GM13977 (cell line): ENCODE results near the gene ANTXR2.

Experiments used
- DNase-seq: peaks from one replicate; pipeline ENCODE4 v3.0.0; 2012; ENCODE audit warnings: low spot score
- in situ Hi-C: fragments of 300-500 bp; cut with MboI; formaldehyde crosslinking; loops from one replicate; pipeline ENCODE4 v1.12.0; 2022; ENCODE audit warnings: low sequenced_read_pairs, low pct_unique_long_range_greater_than_20kb, mixed read lengths, inconsistent platforms; ENCODE audit not compliant: unreplicated experiment
- TF ChIP-seq, protein P1 (sequence below): IDR thresholded peaks from 2 replicates; pipeline ENCODE4 v1.5.1; 2012; ENCODE audit warnings: mild to moderate bottlenecking, control low read depth; ENCODE audit not compliant: insufficient read depth; ENCODE audit errors: extremely low read depth, missing control alignments

The ANTXR2 gene

DNA sequence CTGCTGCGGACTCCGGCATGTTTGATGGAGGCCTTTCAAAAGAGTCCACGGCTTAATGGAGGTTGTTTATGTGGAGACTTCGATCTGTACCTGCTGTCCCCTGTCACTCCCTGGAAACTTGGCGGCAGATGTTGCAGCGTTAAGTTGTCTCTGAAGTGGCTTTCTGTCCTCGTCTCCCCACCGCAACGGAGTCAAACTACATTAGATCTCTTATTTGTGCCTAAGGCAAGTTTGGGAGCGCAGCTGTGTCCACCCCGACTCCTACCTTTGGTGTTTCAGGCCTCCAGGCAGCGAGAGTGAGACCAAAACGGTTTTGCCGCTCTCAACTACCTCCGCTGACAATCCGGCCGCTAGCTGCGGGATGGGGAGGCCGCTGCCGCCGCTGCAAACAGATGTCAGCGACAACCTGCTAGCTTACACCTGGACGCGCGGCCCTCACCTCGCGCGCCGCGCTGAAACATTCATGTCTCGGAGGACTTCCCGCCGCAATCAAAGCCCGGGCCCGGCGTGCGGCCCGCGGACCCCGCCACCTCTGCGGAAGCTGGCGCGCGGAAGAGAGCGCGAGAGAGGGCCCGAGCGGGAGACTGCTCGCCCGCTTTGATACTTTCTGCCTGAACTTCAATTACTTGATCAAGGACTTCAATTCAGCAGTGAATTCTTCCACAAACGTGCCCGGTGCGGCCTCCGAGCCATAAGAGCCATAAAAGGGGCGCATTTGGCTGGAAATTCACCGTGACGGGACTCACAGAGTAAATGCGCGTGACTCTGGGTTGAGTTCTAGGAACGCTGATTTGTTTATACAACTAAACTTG is 108.4 kb downstream of the ANTXR2 start:
- DNase-seq: no peak
- TF ChIP-seq, protein P1, sequence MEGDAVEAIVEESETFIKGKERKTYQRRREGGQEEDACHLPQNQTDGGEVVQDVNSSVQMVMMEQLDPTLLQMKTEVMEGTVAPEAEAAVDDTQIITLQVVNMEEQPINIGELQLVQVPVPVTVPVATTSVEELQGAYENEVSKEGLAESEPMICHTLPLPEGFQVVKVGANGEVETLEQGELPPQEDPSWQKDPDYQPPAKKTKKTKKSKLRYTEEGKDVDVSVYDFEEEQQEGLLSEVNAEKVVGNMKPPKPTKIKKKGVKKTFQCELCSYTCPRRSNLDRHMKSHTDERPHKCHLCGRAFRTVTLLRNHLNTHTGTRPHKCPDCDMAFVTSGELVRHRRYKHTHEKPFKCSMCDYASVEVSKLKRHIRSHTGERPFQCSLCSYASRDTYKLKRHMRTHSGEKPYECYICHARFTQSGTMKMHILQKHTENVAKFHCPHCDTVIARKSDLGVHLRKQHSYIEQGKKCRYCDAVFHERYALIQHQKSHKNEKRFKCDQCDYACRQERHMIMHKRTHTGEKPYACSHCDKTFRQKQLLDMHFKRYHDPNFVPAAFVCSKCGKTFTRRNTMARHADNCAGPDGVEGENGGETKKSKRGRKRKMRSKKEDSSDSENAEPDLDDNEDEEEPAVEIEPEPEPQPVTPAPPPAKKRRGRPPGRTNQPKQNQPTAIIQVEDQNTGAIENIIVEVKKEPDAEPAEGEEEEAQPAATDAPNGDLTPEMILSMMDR: no peak
- in situ Hi-C loops: no loop called here

DNA sequence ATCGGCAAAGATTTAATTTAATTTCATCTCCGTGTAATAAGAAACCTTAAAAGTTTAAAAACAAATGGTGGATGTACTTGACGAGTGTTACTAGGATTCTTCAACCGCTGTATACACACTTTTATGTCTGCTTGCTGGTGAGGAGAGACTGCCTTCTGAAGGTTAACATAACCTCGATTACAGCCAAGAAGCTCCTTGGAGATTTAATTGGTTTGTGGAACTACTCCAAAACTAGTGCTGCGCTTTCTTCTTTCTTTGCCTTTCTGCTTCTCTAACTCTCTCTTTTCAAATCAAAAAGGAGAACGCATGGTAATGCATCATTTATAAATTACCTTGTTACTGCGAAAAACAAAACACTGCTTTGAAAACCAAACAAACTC is 109.0 kb downstream of the ANTXR2 start:
- no peak for DNase-seq
- TF ChIP-seq, protein P1: no peak
- in situ Hi-C loops: no loop called here

DNA sequence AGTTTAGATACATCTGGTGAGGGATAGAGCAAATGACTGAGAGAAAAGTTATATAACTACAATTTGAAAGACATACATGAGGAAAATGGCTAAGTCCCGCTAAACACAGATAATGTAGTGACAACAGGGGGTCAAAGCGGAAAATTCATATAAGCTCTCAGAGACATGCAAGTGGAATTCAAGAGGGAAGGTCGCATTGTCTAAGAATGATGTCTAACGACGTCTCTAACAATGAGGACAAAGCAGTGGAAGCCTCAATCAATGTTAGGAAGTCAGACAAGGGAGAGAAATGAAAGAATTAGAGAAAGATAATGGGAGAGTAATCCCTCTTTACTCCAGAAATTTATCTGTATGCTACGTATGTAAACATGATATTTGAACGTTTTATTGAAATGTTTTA is 113.4 kb downstream of the ANTXR2 start:
- in situ Hi-C loops: no loop called here
- DNase-seq: no peak
- TF ChIP-seq, protein P1: no peak

DNA sequence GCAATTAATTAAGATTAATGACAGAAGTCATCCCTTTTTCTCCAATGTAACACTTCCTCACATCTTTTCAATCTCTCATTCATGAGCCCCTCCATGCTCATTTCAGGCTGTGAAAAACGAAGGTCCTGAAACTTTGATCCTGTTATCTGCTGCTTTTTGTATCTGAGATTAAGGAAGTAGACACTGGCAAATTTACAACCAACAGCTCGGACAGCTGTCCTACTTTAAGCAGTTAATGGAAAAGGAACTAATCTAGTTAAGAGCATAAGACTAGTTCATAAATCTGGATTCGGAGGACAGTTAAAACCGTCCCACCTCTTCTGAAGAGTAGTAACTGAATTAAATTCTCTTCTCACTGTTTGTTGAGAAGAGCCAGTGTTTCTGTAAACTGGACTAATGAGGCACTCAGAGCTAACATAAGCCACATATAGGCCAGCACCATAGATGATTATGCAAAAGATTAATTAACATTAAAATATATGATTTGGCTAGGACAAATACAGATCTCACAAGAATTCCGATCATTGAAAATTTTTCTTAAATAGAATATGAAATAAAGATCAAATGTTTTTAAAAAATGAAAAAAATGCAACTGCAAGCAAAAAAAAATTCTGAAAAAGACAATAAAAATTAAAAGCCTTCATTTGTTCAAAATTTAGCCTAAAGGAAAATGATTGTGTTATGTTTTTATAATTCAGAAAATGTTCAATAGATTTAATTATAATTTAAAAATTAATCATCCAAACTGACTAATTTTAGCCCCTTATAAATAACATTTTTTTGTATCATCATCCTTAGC is 114.4 kb downstream of the ANTXR2 start:
- in situ Hi-C loops: no loop called here
- TF ChIP-seq, protein P1: no peak
- no peak for DNase-seq

DNA sequence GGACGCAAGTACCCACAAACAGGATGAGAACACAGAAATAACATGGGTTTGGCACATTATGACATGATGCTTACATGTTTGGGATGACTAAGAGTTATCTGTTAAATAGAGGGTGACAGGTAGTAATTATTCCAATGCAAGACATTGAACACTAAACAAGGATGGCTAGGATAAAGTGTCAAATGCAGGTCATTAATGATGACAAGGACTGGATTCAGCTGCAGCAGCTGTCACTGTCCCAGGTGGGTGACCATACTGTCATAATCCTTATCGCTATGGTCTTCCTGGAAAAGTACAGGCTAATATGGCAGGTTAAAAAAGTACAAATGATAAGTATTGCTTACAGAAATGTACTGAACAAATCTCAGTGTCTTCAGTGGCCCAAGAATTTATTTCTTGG is 123.9 kb downstream of the ANTXR2 start:
- in situ Hi-C loops: no loop called here
- TF ChIP-seq, protein P1: no peak
- DNase-seq: no peak

DNA sequence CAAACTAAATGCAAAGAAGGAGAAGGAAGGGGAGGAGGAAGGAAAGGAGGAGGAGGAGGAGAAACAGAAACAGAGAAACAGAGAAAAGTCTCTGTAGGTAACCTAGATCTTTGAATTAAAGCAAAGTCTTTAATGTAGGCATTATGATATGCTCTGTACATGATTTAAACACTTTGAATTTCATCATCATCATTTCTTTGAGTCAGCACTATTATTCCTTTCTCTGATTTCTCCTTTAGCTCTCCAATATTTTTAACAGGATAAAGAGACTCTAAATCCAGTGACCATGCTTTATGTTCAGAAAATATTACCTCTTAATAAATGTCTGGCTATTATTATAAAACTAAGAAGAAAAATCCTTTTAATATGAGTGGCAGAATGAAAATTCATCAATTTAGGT is 124.3 kb downstream of the ANTXR2 start:
- in situ Hi-C loops: no loop called here
- TF ChIP-seq, protein P1: no peak

More for the DNA sequence above, 124.3 kb downstream of the ANTXR2 start:
- no peak for DNase-seq
